ENCODE measurements around the gene USP5. TPM values are rescaled to one million over a fixed set of nuclear protein-coding genes. Genes with fewer than 3 reads are reported as not detected.

The USP5 gene
- polyA plus RNA-seq, 1 donor from 2014 or later: 130 TPM

DNA sequence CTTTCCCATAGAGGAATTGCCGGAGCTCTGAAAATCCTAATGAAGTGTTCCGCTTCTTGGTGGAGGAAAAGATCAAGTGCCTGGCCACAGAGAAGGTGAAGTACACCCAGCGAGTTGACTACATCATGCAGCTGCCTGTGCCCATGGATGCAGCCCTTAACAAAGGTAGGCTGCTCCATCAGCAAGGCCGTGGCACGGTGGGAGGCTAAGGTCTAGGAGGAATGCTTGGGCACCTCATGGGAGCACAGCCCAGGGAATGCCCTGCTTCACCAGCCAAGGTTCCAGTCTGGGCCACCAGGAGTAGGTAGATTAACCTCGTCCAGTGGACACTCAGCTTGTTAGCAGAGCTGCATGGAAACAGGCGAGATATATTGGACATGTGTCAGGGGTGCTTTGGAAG lies 9.0 kb downstream of the USP5 start:
- no peaks in the 10 kb centered on the region for H4K20me1 ChIP-seq (ENCODE audit: insufficient read depth)
- H3F3A ChIP-seq (ENCODE audit: insufficient read depth, low read length, poor library complexity, severe bottlenecking): no peaks in the 10 kb centered on the region
- no peaks in the 10 kb centered on the region for H3K27me3 ChIP-seq (ENCODE audit: insufficient read depth, low read depth, low read length)
- H3K4me2 ChIP-seq (ENCODE audit: low read length): no peak overlapping the region
- TF ChIP-seq EP300 (conservative IDR thresholded peaks at IDR 0.05; ENCODE audit: poor library complexity, severe bottlenecking) (no peak), TAF1 (IDR thresholded peaks at IDR 0.05; ENCODE audit: low read depth) (no peak)
- TF ChIP-seq, protein P1, sequence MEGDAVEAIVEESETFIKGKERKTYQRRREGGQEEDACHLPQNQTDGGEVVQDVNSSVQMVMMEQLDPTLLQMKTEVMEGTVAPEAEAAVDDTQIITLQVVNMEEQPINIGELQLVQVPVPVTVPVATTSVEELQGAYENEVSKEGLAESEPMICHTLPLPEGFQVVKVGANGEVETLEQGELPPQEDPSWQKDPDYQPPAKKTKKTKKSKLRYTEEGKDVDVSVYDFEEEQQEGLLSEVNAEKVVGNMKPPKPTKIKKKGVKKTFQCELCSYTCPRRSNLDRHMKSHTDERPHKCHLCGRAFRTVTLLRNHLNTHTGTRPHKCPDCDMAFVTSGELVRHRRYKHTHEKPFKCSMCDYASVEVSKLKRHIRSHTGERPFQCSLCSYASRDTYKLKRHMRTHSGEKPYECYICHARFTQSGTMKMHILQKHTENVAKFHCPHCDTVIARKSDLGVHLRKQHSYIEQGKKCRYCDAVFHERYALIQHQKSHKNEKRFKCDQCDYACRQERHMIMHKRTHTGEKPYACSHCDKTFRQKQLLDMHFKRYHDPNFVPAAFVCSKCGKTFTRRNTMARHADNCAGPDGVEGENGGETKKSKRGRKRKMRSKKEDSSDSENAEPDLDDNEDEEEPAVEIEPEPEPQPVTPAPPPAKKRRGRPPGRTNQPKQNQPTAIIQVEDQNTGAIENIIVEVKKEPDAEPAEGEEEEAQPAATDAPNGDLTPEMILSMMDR (IDR thresholded peaks at IDR 0.05; ENCODE audit: poor library complexity, severe bottlenecking): no peak
- H3K9ac ChIP-seq (ENCODE audit: low read length): no peak overlapping the region
- no peak overlapping the region for H2AFZ ChIP-seq (ENCODE audit: low read depth, low read length)
- H3K9me2 ChIP-seq (ENCODE audit: insufficient read depth, low read length): no peaks in the 10 kb centered on the region
- no peak overlapping the region for H3K27ac ChIP-seq (ENCODE audit: low read length)
- peaks cover 4% of the 10 kb centered on the region for H3K36me3 ChIP-seq (ENCODE audit: insufficient read depth, low read length)
- H3K4me3 ChIP-seq (ENCODE audit: low read length): no peak overlapping the region
- no peaks in the 10 kb centered on the region for H3K9me3 ChIP-seq (ENCODE audit: low read length)
- no peaks in the 10 kb centered on the region for H3K79me2 ChIP-seq (replicated peaks; ENCODE audit: insufficient read depth, low read length)

DNA sequence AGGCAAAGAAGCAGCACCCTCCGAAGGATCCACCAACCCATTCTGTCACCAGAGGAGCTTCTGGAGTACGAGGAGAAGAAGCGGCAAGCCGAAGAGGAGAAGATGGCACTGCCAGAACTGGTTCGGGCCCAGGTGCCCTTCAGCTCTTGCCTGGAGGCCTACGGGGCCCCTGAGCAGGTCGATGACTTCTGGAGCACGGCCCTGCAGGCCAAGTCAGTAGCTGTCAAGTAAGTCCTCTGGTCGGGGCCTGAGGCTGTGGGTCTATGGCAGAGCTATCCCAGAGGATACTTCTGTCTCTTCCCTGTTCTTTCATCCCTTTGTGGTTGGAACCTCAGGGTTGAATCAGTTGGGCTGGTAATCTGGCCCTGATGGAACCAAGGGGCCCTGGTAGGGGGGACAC lies 9.4 kb downstream of the USP5 start:
- TF ChIP-seq SMC3 (conservative IDR thresholded peaks at IDR 0.05; ENCODE audit: poor library complexity) (no peak), EZH2 (IDR thresholded peaks at IDR 0.05; ENCODE audit: borderline replicate concordance, insufficient read depth, low read length, poor library complexity, severe bottlenecking) (no peak), MXI1 (conservative IDR thresholded peaks at IDR 0.05; ENCODE audit: poor library complexity, severe bottlenecking) (no peak), TAF1 (IDR thresholded peaks at IDR 0.05; ENCODE audit: low read depth) (no peak), RAD21 (conservative IDR thresholded peaks at IDR 0.05) (no peak), POLR2AphosphoS5 (IDR thresholded peaks at IDR 0.05) (no peak), EP300 (conservative IDR thresholded peaks at IDR 0.05; ENCODE audit: poor library complexity, severe bottlenecking) (no peak)
- TF ChIP-seq, protein P1 (IDR thresholded peaks at IDR 0.05; ENCODE audit: poor library complexity, severe bottlenecking): no peak
- TF ChIP-seq, protein P2, sequence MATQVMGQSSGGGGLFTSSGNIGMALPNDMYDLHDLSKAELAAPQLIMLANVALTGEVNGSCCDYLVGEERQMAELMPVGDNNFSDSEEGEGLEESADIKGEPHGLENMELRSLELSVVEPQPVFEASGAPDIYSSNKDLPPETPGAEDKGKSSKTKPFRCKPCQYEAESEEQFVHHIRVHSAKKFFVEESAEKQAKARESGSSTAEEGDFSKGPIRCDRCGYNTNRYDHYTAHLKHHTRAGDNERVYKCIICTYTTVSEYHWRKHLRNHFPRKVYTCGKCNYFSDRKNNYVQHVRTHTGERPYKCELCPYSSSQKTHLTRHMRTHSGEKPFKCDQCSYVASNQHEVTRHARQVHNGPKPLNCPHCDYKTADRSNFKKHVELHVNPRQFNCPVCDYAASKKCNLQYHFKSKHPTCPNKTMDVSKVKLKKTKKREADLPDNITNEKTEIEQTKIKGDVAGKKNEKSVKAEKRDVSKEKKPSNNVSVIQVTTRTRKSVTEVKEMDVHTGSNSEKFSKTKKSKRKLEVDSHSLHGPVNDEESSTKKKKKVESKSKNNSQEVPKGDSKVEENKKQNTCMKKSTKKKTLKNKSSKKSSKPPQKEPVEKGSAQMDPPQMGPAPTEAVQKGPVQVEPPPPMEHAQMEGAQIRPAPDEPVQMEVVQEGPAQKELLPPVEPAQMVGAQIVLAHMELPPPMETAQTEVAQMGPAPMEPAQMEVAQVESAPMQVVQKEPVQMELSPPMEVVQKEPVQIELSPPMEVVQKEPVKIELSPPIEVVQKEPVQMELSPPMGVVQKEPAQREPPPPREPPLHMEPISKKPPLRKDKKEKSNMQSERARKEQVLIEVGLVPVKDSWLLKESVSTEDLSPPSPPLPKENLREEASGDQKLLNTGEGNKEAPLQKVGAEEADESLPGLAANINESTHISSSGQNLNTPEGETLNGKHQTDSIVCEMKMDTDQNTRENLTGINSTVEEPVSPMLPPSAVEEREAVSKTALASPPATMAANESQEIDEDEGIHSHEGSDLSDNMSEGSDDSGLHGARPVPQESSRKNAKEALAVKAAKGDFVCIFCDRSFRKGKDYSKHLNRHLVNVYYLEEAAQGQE (IDR thresholded peaks at IDR 0.05; ENCODE audit: borderline replicate concordance): no peak
- Histone ChIP-seq H3K9me2 (ENCODE audit: insufficient read depth, low read length) (no peaks in the 10 kb centered on the region), H4K20me1 (ENCODE audit: insufficient read depth) (no peaks in the 10 kb centered on the region), H2AFZ (ENCODE audit: low read depth, low read length) (no peak overlapping the region), H3K4me2 (ENCODE audit: low read length) (no peak overlapping the region), H3K79me2 (replicated peaks; ENCODE audit: insufficient read depth, low read length) (no peaks in the 10 kb centered on the region), H3K27me3 (ENCODE audit: insufficient read depth, low read depth, low read length) (no peaks in the 10 kb centered on the region), H3K27ac (ENCODE audit: low read length) (no peak overlapping the region), H3K4me3 (ENCODE audit: low read length) (no peak overlapping the region), H3F3A (ENCODE audit: insufficient read depth, low read length, poor library complexity, severe bottlenecking) (no peaks in the 10 kb centered on the region), H3K9ac (ENCODE audit: low read length) (no peak overlapping the region), H3K36me3 (ENCODE audit: insufficient read depth, low read length) (peaks cover 4% of the 10 kb centered on the region), H3K9me3 (ENCODE audit: low read length) (no peaks in the 10 kb centered on the region)
